Kidney epithelial cell (primary cell): Measurements from ENCODE around the gene CSF3R. TPM values are rescaled to one million over a fixed set of nuclear protein-coding genes. Genes with fewer than 3 reads are reported as not detected.

Experiments used
- DNase-seq: peaks from one replicate; pipeline ENCODE4 v3.0.0-alpha.2; 2010; ENCODE audit warnings: low read depth
- H3K27me3 ChIP-seq: 2 replicates; pipeline ENCODE4 v1.6.0; 2011; ENCODE audit warnings: low read length; ENCODE audit not compliant: control insufficient read depth, insufficient read depth
- H3K36me3 ChIP-seq: 2 replicates; pipeline ENCODE4 v1.5.1; 2011; ENCODE audit warnings: low read length; ENCODE audit not compliant: control insufficient read depth, insufficient read depth
- H3K4me3 ChIP-seq: 2 replicates; pipeline ENCODE4 v1.5.1; 2011; ENCODE audit warnings: low read depth, mild to moderate bottlenecking, control low read depth, low read length
- total RNA-seq: library from RNA; depleted of rRNA; stranded (reverse); fragments of >200 nt; gene quantifications from 2 replicates; pipeline ENCODE4 v1.2.3, GENCODE V29; 2015
- TF ChIP-seq, protein P1 (sequence below): IDR thresholded peaks from 2 replicates; pipeline ENCODE4 v1.5.1; 2011; ENCODE audit warnings: mild to moderate bottlenecking, moderate library complexity, low read length, control low read depth, inconsistent platforms; ENCODE audit not compliant: insufficient read depth, poor library complexity, severe bottlenecking

CSF3R gene
- total RNA-seq, 1 donor from 2014 or later, result not detected

DNA sequence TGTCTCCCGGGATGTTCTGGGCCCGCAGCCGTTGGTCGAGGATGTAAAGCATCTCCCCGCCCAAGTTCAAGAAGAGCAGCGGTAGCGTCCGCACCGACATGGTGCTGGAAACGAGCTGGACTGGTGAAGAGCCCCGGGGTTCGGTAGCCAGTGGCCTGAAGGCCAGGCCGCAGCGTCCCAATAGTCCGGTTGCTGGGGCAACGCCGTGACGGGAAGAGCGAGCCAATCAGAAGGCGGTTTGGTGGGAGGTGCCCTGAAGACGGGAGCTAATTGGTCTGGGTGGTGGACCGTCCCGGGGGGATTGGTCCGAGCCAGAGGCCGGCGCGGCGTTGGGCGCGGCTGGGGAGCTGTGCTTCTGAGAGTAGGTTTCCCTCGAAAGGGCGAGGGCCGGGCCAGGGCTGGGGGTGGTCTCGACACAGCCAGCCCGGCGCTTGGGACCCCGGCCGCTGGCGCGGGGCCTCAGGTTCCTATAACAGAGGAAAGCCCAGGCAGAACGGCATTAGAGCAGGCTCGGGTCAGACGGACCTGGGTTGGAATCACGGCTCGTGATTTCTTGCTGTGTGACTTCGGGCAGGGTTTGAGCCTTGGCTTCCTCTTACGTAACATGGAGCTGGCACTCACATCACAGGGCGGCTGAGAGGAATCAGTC, 32.3 kb downstream of the CSF3R start, which contains the start of gene OSCP1:
TSS of gene OSCP1 (minus strand) at position 182 of the 649 bp plus-strand sequence. CDS start at position 100, 82 bp downstream.
- peak; percentile 83 for DNase-seq
- Histone ChIP-seq H3K27me3 (no peaks in the 10 kb centered on the region), H3K4me3 (peak within 1 kb of the TSS; percentile 74), H3K36me3 (no peaks in the 10 kb centered on the region)
- TF ChIP-seq, protein P1, sequence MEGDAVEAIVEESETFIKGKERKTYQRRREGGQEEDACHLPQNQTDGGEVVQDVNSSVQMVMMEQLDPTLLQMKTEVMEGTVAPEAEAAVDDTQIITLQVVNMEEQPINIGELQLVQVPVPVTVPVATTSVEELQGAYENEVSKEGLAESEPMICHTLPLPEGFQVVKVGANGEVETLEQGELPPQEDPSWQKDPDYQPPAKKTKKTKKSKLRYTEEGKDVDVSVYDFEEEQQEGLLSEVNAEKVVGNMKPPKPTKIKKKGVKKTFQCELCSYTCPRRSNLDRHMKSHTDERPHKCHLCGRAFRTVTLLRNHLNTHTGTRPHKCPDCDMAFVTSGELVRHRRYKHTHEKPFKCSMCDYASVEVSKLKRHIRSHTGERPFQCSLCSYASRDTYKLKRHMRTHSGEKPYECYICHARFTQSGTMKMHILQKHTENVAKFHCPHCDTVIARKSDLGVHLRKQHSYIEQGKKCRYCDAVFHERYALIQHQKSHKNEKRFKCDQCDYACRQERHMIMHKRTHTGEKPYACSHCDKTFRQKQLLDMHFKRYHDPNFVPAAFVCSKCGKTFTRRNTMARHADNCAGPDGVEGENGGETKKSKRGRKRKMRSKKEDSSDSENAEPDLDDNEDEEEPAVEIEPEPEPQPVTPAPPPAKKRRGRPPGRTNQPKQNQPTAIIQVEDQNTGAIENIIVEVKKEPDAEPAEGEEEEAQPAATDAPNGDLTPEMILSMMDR, result no peak

- no peaks in the 10 kb centered on the region for H3K27me3 ChIP-seq
- no peak overlapping the region for H3K4me3 ChIP-seq
- DNase-seq, result no peak
- no peaks in the 10 kb centered on the region for H3K36me3 ChIP-seq
- TF ChIP-seq, protein P1, result no peak
Observed at GRCh38 chr1:36448530-36449056, 34.1 kb downstream of the CSF3R start.

- H3K27me3 ChIP-seq, result no peaks in the 10 kb centered on the region
- no peak for DNase-seq
- no peak overlapping the region for H3K4me3 ChIP-seq
- TF ChIP-seq, protein P1, result no peak
- no peaks in the 10 kb centered on the region for H3K36me3 ChIP-seq
Observed at GRCh38 chr1:36447450-36447849, 35.3 kb downstream of the CSF3R start.

GRCh38 chr1:36446746-36447145, 36.0 kb downstream of the CSF3R start:
- Histone ChIP-seq H3K4me3 (no peak overlapping the region), H3K36me3 (no peaks in the 10 kb centered on the region), H3K27me3 (no peaks in the 10 kb centered on the region)
- no peak for DNase-seq
- TF ChIP-seq, protein P1, result no peak

DNA sequence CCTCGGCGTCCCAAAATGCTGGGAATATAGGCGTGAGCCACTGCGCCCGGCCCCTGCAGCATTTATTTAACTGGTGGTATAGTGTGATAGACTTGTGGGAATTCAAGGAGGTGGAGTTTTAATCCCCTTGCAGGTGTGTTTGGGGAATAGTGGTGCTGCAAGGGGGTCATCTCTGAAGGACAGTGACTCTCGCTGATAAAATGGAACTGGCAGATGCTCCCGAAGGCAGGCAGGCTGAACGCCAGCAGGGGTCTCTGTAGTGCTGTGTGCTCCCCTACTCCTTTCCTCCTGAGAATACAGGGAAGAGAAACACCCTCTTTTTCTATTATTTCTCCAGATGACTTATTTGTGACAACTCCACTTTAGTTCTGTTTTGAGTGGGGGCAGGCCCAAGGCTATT, 36.4 kb downstream of the CSF3R start:
- Histone ChIP-seq H3K4me3 (no peak overlapping the region), H3K27me3 (no peaks in the 10 kb centered on the region), H3K36me3 (no peaks in the 10 kb centered on the region)
- no peak for DNase-seq
- TF ChIP-seq, protein P1, result peak; percentile 38

- TF ChIP-seq, protein P1, result no peak
- Histone ChIP-seq H3K4me3 (no peak overlapping the region), H3K27me3 (no peaks in the 10 kb centered on the region), H3K36me3 (no peaks in the 10 kb centered on the region)
- no peak for DNase-seq
Observed at GRCh38 chr1:36443297-36443696, 39.4 kb downstream of the CSF3R start.
